HG02610 (cell line): ENCODE measurements around the gene ZNF423.

Source experiments
- ATAC-seq: cut with Tn5 transposase; IDR thresholded peaks from one replicate; pipeline ENCODE4 v1.9.1; 2021; ENCODE audit warnings: mild to moderate bottlenecking, moderate library complexity; ENCODE audit not compliant: unreplicated experiment

ZNF423 gene

GRCh38 chr16:49827805-49828438 lies 28.0 kb downstream of the ZNF423 start:
- no peak for ATAC-seq

GRCh38 chr16:49826515-49826914 lies 29.4 kb downstream of the ZNF423 start:
- ATAC-seq = no peak

GRCh38 chr16:49825041-49825440 lies 30.9 kb downstream of the ZNF423 start:
- ATAC-seq = no peak

GRCh38 chr16:49824593-49824992 lies 31.3 kb downstream of the ZNF423 start:
- ATAC-seq = no peak

- no peak for ATAC-seq
These were observed 33.1 kb downstream of the ZNF423 start for GRCh38 chr16:49822649-49823370.

- no peak for ATAC-seq
These were observed 34.2 kb downstream of the ZNF423 start for GRCh38 chr16:49821614-49822282.

- no peak for ATAC-seq
These were observed 34.8 kb downstream of the ZNF423 start for GRCh38 chr16:49821156-49821555.

- ATAC-seq = no peak
These were observed 38.0 kb downstream of the ZNF423 start for GRCh38 chr16:49817754-49818507.

GRCh38 chr16:49816875-49817274 lies 39.0 kb downstream of the ZNF423 start:
- no peak for ATAC-seq

GRCh38 chr16:49811644-49812334 lies 44.1 kb downstream of the ZNF423 start:
- ATAC-seq = no peak

GRCh38 chr16:49810831-49811230 lies 45.1 kb downstream of the ZNF423 start:
- ATAC-seq = no peak

- ATAC-seq = no peak
These were observed 46.4 kb downstream of the ZNF423 start for GRCh38 chr16:49809561-49809960.

GRCh38 chr16:49809062-49809461 lies 46.9 kb downstream of the ZNF423 start:
- no peak for ATAC-seq

- no peak for ATAC-seq
These were observed 49.5 kb downstream of the ZNF423 start for GRCh38 chr16:49806446-49806845.

GRCh38 chr16:49801290-49801689 lies 54.6 kb downstream of the ZNF423 start:
- ATAC-seq = no peak

- no peak for ATAC-seq
These were observed 55.0 kb downstream of the ZNF423 start for GRCh38 chr16:49800876-49801275.

GRCh38 chr16:49800441-49800840 lies 55.5 kb downstream of the ZNF423 start:
- ATAC-seq = no peak

GRCh38 chr16:49799172-49799571 lies 56.7 kb downstream of the ZNF423 start:
- no peak for ATAC-seq

GRCh38 chr16:49795513-49795912 lies 60.4 kb downstream of the ZNF423 start:
- no peak for ATAC-seq

- no peak for ATAC-seq
These were observed 62.7 kb downstream of the ZNF423 start for GRCh38 chr16:49793244-49793643.

- ATAC-seq = no peak
These were observed 66.3 kb downstream of the ZNF423 start for GRCh38 chr16:49789616-49790015.
